Measurements from ENCODE around the gene TMEM164.

DNA sequence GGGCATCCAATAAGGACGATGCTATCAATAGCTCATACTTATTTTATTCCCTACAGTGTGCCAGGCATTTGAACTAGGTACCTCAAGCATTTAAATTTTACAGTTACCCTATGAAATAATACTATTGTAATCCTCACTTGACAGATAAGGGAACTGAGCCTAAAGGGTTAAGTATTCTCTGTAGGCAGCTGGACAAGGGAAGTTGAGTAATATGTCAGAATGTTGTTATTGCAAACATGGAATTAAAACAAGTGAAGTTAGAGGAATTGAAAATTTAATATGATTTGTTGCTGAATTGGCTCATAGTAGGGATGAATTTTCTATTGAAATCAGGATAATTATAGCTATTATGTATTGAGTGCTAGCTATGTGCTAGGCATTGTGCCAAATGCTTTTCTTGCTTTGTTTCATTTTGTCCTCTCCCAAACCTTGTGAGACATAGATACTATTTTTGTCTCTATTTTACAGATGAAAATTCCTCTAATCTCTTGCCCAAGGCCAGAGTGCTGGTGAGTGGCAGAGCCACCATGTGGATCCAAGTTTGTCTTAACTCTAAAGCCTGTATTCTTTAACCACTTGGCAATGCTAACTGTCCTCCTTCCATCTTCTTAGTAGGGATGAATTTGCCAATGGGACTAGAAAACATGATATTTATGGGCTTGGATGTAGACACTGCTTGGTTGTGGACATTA, 58.1 kb downstream of the TMEM164 start:
- TF ChIP-seq, protein P1, sequence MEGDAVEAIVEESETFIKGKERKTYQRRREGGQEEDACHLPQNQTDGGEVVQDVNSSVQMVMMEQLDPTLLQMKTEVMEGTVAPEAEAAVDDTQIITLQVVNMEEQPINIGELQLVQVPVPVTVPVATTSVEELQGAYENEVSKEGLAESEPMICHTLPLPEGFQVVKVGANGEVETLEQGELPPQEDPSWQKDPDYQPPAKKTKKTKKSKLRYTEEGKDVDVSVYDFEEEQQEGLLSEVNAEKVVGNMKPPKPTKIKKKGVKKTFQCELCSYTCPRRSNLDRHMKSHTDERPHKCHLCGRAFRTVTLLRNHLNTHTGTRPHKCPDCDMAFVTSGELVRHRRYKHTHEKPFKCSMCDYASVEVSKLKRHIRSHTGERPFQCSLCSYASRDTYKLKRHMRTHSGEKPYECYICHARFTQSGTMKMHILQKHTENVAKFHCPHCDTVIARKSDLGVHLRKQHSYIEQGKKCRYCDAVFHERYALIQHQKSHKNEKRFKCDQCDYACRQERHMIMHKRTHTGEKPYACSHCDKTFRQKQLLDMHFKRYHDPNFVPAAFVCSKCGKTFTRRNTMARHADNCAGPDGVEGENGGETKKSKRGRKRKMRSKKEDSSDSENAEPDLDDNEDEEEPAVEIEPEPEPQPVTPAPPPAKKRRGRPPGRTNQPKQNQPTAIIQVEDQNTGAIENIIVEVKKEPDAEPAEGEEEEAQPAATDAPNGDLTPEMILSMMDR (IDR thresholded peaks at IDR 0.05; ENCODE audit: insufficient read depth, low read depth, low read length), result no peak
- no peak for TF ChIP-seq EZH2 (IDR thresholded peaks at IDR 0.05; ENCODE audit: insufficient read depth, low read length)
